CD4-positive, alpha-beta T cell treated with Interleukin-6 for 4 hours (primary cell): Measurements from ENCODE around the gene CHKA.
A peak's percentile ranks its signal among the peaks of the same experiment; 100 is the strongest.
"Not testable (repeated sequence)": the region's sequence is repeated elsewhere in the genome, so short reads cannot be mapped to it uniquely, and the experiment has no call there.

Experiments used
- DNase-seq: peaks from one replicate; pipeline ENCODE4 v3.0.0-alpha.2; 2020; ENCODE audit warnings: mixed read lengths

CHKA gene

GRCh38 chr11:68115285-68115684 is 5.9 kb downstream of the CHKA start:
- no peak for DNase-seq

GRCh38 chr11:68113986-68114385 is 7.2 kb downstream of the CHKA start:
- DNase-seq, result no peak

GRCh38 chr11:68107689-68108088 is 13.5 kb downstream of the CHKA start:
- DNase-seq, result no peak

- no peak for DNase-seq
Observed at GRCh38 chr11:68106165-68106940, 14.8 kb downstream of the CHKA start.

GRCh38 chr11:68099474-68100405 is 21.4 kb downstream of the CHKA start:
- peak; percentile 62 for DNase-seq

- no peak for DNase-seq
Observed at GRCh38 chr11:68099057-68099456, 22.1 kb downstream of the CHKA start.

GRCh38 chr11:68096962-68097361 is 24.2 kb downstream of the CHKA start:
- DNase-seq, result no peak

GRCh38 chr11:68093565-68093964 is 27.6 kb downstream of the CHKA start:
- DNase-seq, result no peak

- not testable (repeated sequence) for DNase-seq
Observed at GRCh38 chr11:68092946-68093345, 28.2 kb downstream of the CHKA start.

GRCh38 chr11:68092411-68092810 is 28.8 kb downstream of the CHKA start:
- no peak for DNase-seq

- no peak for DNase-seq
Observed at GRCh38 chr11:68090706-68091105, 30.5 kb downstream of the CHKA start.

- no peak for DNase-seq
Observed at GRCh38 chr11:68090287-68090686, 30.9 kb downstream of the CHKA start.

- no peak for DNase-seq
Observed at GRCh38 chr11:68089679-68090078, 31.5 kb downstream of the CHKA start.

GRCh38 chr11:68083517-68083916 is 37.7 kb downstream of the CHKA start:
- no peak for DNase-seq

- no peak for DNase-seq
Observed at GRCh38 chr11:68082481-68082880, 38.7 kb downstream of the CHKA start.

- DNase-seq, result no peak
Observed at GRCh38 chr11:68081691-68082090, 39.5 kb downstream of the CHKA start.

GRCh38 chr11:68080860-68081259 is 40.3 kb downstream of the CHKA start:
- no peak for DNase-seq

- DNase-seq, result no peak
Observed at GRCh38 chr11:68077617-68078582, 43.3 kb downstream of the CHKA start.

GRCh38 chr11:68076371-68077042 is 44.7 kb downstream of the CHKA start:
- DNase-seq, result no peak

- DNase-seq, result no peak
Observed at GRCh38 chr11:68074584-68075352, 46.4 kb downstream of the CHKA start.
